Esophagus squamous epithelium (tissue), 5 donors: Measurements from ENCODE around the gene DUSP7. TPM values are rescaled to one million over a fixed set of nuclear protein-coding genes. Genes with fewer than 3 reads are reported as not detected.

Source experiments
- DNase-seq: peaks from one replicate; lab custom pipeline; 2025; lab: John Stamatoyannopoulos, UW
- H3K27ac ChIP-seq, 4 donors: fragments of 200-600 bp; sonication (generic); one replicate each; pipeline ENCODE4 v1.5.1; 2016 to 2019; ENCODE audit warnings: mild to moderate bottlenecking in 1 of 4
- H3K27me3 ChIP-seq, 4 donors: fragments of 200-600 bp; sonication (generic); 1 replicate in 3 of 4; 2 replicates in 1 of 4; pipeline versions ENCODE4 v1.5.1 to v1.6.0; 2017 to 2021; ENCODE audit warnings: antibody characterized with exemption in 1 of 4
- H3K36me3 ChIP-seq, 3 donors: fragments of 200-600 bp; sonication (generic); one replicate each; pipeline ENCODE4 v1.5.1; 2016 to 2019
- H3K4me1 ChIP-seq, 3 donors: fragments of 200-600 bp; sonication (generic); one replicate each; pipeline ENCODE4 v1.5.1; 2017 to 2019
- H3K4me3 ChIP-seq, 4 donors: fragments of 200-600 bp; sonication (generic); 1 replicate in 3 of 4; 2 replicates in 1 of 4; pipeline ENCODE4 v1.5.1; 2016 to 2019; ENCODE audit warnings: mild to moderate bottlenecking in 2 of 4, moderate library complexity in 1 of 4
- H3K9me3 ChIP-seq, 3 donors: fragments of 200-600 bp; sonication (generic); one replicate each; pipeline ENCODE4 v1.5.1; 2016 to 2019
- CTCF ChIP-seq, 6 experiments: fragments of 450-650 bp in 4 of 6; fragments of 200-600 bp in 2 of 6; sonication (generic) in 2 of 6; IDR thresholded peaks; one replicate each; pipeline ENCODE4 v1.5.1; 2016 to 2019; ENCODE audit warnings: antibody characterized with exemption in 6 of 6, mild to moderate bottlenecking in 4 of 6, moderate library complexity in 4 of 6
- POLR2A ChIP-seq, 4 donors: fragments of 450-650 bp; IDR thresholded peaks; one replicate each; pipeline ENCODE4 v1.6.1; 2017; ENCODE audit warnings: antibody characterized with exemption in 4 of 4, mild to moderate bottlenecking in 4 of 4, moderate library complexity in 3 of 4
- WGBS, 2 donors: methylation state at CpG; one replicate each; pipeline ENCODE4 v1.1.5; 2018; 5-methylcytosine and 5-hydroxymethylcytosine counted together
- intact Hi-C: fragments of 100-400 bp; cut with DNase I; formaldehyde crosslinking; loops from one replicate; pipeline ENCODE4 v1.15.0; 2022
- total RNA-seq, 4 donors: library from RNA; depleted of rRNA; stranded (reverse); fragments of >200 nt; gene quantifications; one replicate each; pipeline ENCODE4 v1.1.0, GENCODE V29; 2016
- donor health status: DM: yes; HTN: yes; CAD: no.

Gene DUSP7
- total RNA-seq, 4 donors from 2014 or later: 49.3 to 105 (median 62.1) TPM

DNA sequence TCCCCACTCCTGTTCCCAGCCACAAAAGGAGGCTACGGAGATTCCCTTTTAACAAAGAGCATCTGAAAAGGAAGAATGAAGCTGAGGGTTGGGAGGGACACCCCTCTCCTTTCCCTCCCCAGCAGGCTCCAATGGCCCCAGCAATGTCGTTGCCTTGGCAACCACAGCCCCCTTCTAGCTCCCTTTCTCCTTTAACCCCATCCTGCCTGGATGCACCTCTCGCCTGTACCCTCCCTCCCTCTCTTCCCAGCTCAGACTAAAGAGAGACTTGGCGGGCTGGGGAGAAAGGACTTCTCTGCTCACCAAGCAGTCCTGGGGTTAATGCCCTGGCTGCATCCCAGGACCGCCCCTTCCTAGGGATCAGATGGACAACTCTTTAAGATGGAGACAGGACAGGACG is 53.6 kb downstream of the DUSP7 start:
- Histone ChIP-seq H3K4me1 (peaks cover 13 to 41% (median 30%) of the 10 kb centered on the region in 3 donors), H3K4me3 (no peak overlapping the region), H3K27ac (no peak overlapping the region), H3K36me3 (no peaks in the 10 kb centered on the region), H3K27me3 (peaks cover 0 to 7% (median 0%) of the 10 kb centered on the region in 4 donors), H3K9me3 (no peaks in the 10 kb centered on the region)
- intact Hi-C loops: loop anchor here (5.0 kb wide), 3 partner anchors 50 to 140 kb away; no protein-coding TSS in a partner anchor
- TF ChIP-seq POLR2A (IDR thresholded peaks at IDR 0.05) (no peak), CTCF (IDR thresholded peaks at IDR 0.05) (no peak)
- no peak for DNase-seq
- WGBS, 2 donors: 56 to 63% methylated on average over 2 to 3 of the region's 6 CpGs

- Histone ChIP-seq H3K4me1 (peaks cover 13 to 44% (median 30%) of the 10 kb centered on the region in 3 donors), H3K36me3 (no peaks in the 10 kb centered on the region), H3K27me3 (peaks cover 0 to 7% (median 0%) of the 10 kb centered on the region in 4 donors), H3K9me3 (no peaks in the 10 kb centered on the region), H3K4me3 (no peak overlapping the region), H3K27ac (no peak overlapping the region)
- intact Hi-C loops: loop anchor here (5.0 kb wide), 3 partner anchors 51 to 141 kb away; no protein-coding TSS in a partner anchor
- DNase-seq: no peak
- no peak for TF ChIP-seq POLR2A (IDR thresholded peaks at IDR 0.05)
- TF ChIP-seq CTCF (IDR thresholded peaks at IDR 0.05): peak; percentile 85 to 94 (median 90)
- 0 to 2% methylated on average over 8 to 14 of the region's 18 CpGs for WGBS, 2 donors
Measured at GRCh38 chr3:52001443-52001974, 54.9 kb downstream of the DUSP7 start.

- Histone ChIP-seq H3K4me1 (peaks cover 1 to 39% (median 17%) of the 10 kb centered on the region in 3 donors), H3K36me3 (peaks cover 0 to 1% (median 0%) of the 10 kb centered on the region in 3 donors), H3K9me3 (no peaks in the 10 kb centered on the region), H3K27ac (no peak overlapping the region), H3K4me3 (no peak overlapping the region), H3K27me3 (peaks cover 0 to 7% (median 0%) of the 10 kb centered on the region in 4 donors)
- intact Hi-C loops: loop anchor here (5.0 kb wide), 3 partner anchors 52 to 142 kb away; no protein-coding TSS in a partner anchor
- DNase-seq: no peak
- no peak for TF ChIP-seq POLR2A (IDR thresholded peaks at IDR 0.05)
- no peak for TF ChIP-seq CTCF (IDR thresholded peaks at IDR 0.05)
- 80 to 100% methylated on average over 1 to 2 of the region's 2 CpGs for WGBS, 2 donors
Measured at GRCh38 chr3:51999846-52000245, 56.5 kb downstream of the DUSP7 start.

Other genes starting within 250 kb of the DUSP7 start
- gene IQCF2, start 195.0 kb downstream of the DUSP7 start, total RNA-seq: not detected
- gene IQCF5, start 181.0 kb downstream of the DUSP7 start, total RNA-seq: not detected
- gene IQCF1, start 153.2 kb downstream of the DUSP7 start, total RNA-seq: not detected
- 10 to 100 TPM; 11.1 to 30.3 (median 21.3) TPM for gene RRP9, start 114.7 kb downstream of the DUSP7 start, total RNA-seq
- gene PARP3, start 114.2 kb downstream of the DUSP7 start, total RNA-seq: 10 to 100 TPM in 2 of 4 donors, 1 to 10 TPM in 2; 7.3 to 33.0 (median 14.2) TPM
- under 1 TPM in 2 of 4 donors, not detected in 2; 0.09 to 0.38 TPM for gene GPR62, start 101.2 kb downstream of the DUSP7 start, total RNA-seq
- 10 to 100 TPM; 13.0 to 47.3 (median 19.5) TPM for gene PCBP4, start 89.1 kb downstream of the DUSP7 start, total RNA-seq
- 10 to 100 TPM; 29.6 to 54.4 (median 33.4) TPM for gene ABHD14B, start 82.5 kb downstream of the DUSP7 start, total RNA-seq
- 10 to 100 TPM in 2 of 4 donors, 1 to 10 TPM in 2; 4.3 to 14.2 (median 9.4) TPM for gene ABHD14A, start 81.5 kb downstream of the DUSP7 start, total RNA-seq
- gene ACY1, start 73.0 kb downstream of the DUSP7 start, total RNA-seq: 10 to 100 TPM; 20.2 to 42.7 (median 33.6) TPM
- 1,000 to 10,000 TPM; 1,191 to 2,826 (median 1,725) TPM for gene RPL29, start 60.7 kb downstream of the DUSP7 start, total RNA-seq
- gene POC1A, start 97.9 kb upstream of the DUSP7 start, total RNA-seq: 10 to 100 TPM in 1 of 4 donors, 1 to 10 TPM in 3; 2.7 to 10.3 (median 4.8) TPM
- 10 to 100 TPM; 28.3 to 45.5 (median 35.1) TPM for gene ALAS1, start 141.6 kb upstream of the DUSP7 start, total RNA-seq
- not detected for gene TLR9, start 169.1 kb upstream of the DUSP7 start, total RNA-seq
- gene TWF2, start 182.6 kb upstream of the DUSP7 start, total RNA-seq: 10 to 100 TPM; 31.6 to 74.9 (median 55.7) TPM
- gene PPM1M, start 189.2 kb upstream of the DUSP7 start, total RNA-seq: 10 to 100 TPM in 3 of 4 donors, 1 to 10 TPM in 1; 3.2 to 25.6 (median 12.3) TPM
- gene WDR82, start 222.1 kb upstream of the DUSP7 start, total RNA-seq: 10 to 100 TPM; 42.7 to 58.7 (median 52.9) TPM
- gene GLYCTK, start 231.3 kb upstream of the DUSP7 start, total RNA-seq: 1 to 10 TPM; 4.5 to 8.0 (median 7.5) TPM